ENCODE measurements around the gene PIK3C3. TPM values are rescaled to one million over a fixed set of nuclear protein-coding genes. Genes with fewer than 3 reads are reported as not detected.

The PIK3C3 gene
- total RNA-seq, 1 donor from 2014 or later: 65.3 TPM

DNA sequence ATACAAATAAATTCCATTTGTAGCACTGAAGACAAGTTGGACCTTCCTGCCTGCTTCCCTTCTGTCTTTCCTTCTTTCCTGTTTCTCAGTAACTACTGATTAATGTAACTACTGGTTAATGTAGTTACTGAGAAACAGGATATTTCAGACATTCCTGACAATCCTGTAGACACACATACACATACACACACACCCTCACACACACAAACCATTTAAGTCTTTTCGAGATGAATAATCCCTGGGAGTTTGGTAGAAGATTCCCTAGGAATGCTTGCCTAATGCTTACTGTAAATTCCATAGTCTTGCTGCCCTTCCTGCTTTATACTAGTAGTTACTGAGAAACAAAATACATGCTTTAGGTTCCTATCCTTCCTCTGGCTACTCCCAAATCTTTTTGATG is 83.9 kb downstream of the PIK3C3 start:
- no peak for DNase-seq
- ChIA-PET CTCF (interaction anchor here (2.9 kb wide), 1 partner anchor 11 kb away, joined by 16 read pairs; no protein-coding TSS in a partner anchor), POLR2A (no interaction called here)
- Mint-ChIP-seq H3K4me1 (no peaks in the 10 kb centered on the region), H3K36me3 (ENCODE audit: low read depth) (peaks cover 80% of the 10 kb centered on the region), H3K27ac (no peak overlapping the region), H3K27me3 (no peaks in the 10 kb centered on the region), H3K4me3 (no peak overlapping the region), H3K9me3 (no peaks in the 10 kb centered on the region)
- intact Hi-C loops (cut with micrococcal nuclease): no loop called here
- TF ChIP-seq, protein P1, sequence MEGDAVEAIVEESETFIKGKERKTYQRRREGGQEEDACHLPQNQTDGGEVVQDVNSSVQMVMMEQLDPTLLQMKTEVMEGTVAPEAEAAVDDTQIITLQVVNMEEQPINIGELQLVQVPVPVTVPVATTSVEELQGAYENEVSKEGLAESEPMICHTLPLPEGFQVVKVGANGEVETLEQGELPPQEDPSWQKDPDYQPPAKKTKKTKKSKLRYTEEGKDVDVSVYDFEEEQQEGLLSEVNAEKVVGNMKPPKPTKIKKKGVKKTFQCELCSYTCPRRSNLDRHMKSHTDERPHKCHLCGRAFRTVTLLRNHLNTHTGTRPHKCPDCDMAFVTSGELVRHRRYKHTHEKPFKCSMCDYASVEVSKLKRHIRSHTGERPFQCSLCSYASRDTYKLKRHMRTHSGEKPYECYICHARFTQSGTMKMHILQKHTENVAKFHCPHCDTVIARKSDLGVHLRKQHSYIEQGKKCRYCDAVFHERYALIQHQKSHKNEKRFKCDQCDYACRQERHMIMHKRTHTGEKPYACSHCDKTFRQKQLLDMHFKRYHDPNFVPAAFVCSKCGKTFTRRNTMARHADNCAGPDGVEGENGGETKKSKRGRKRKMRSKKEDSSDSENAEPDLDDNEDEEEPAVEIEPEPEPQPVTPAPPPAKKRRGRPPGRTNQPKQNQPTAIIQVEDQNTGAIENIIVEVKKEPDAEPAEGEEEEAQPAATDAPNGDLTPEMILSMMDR (IDR thresholded peaks at IDR 0.05): no peak
- no peak for ATAC-seq (ENCODE audit: low read depth)

DNA sequence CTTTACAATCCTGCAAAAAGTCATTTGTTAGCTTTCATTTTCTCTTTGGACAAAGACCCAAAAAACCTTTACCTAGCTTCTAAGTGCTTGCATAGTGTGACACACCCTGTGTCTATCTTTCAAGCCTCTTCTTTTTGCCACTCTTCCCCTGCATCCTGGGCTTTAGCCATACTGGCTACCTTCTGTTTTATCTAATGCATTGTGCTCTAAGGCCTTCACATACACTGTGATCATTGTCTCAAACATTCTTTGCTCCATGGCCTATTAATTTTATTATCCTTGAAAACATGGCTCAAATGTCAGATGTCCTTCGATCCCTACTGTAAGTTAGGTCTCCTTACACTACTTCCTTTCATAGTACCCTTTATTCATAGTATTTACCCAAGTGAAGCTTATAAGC is 84.4 kb downstream of the PIK3C3 start:
- no peak for ATAC-seq (ENCODE audit: low read depth)
- Mint-ChIP-seq H3K27ac (no peak overlapping the region), H3K27me3 (no peaks in the 10 kb centered on the region), H3K4me1 (no peaks in the 10 kb centered on the region), H3K4me3 (no peak overlapping the region), H3K36me3 (ENCODE audit: low read depth) (peaks cover 81% of the 10 kb centered on the region), H3K9me3 (no peaks in the 10 kb centered on the region)
- TF ChIP-seq, protein P1 (IDR thresholded peaks at IDR 0.05): no peak
- POLR2A ChIA-PET: no interaction called here
- CTCF ChIA-PET: interaction anchor here (1.8 to 2.9 kb wide), 2 partner anchors 11 to 14 kb away, joined by 6 to 16 read pairs; no protein-coding TSS in a partner anchor
- no peak for DNase-seq
- intact Hi-C loops (cut with micrococcal nuclease): no loop called here

DNA sequence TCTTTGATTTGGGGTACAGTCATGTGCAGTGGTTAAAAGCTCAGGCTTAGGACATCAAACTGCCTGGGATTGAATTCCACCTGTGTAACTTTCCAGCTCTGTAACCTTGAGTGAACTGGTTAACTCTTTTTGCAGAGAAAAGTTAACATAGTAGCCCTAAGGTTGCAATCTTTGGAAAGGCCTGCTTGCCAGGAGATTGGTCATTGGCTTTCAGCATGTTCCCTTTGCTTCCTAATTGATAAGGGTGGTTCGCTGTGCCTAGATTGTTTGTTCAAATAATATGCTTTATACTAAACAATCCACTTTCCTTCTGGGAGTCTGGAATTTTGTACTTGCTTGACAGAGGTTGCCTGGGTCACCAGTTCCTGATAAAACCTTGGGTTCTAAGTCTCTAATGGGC is 86.8 kb downstream of the PIK3C3 start:
- no peak for ATAC-seq (ENCODE audit: low read depth)
- no peak overlapping the region for H3K4me3 Mint-ChIP-seq
- ChIA-PET CTCF (interaction anchor here (1.4 kb wide), 1 partner anchor 14 kb away, joined by 4 read pairs; no protein-coding TSS in a partner anchor), POLR2A (no interaction called here)
- H3K4me1 Mint-ChIP-seq: no peaks in the 10 kb centered on the region
- peaks cover 82% of the 10 kb centered on the region for H3K36me3 Mint-ChIP-seq (ENCODE audit: low read depth)
- no peaks in the 10 kb centered on the region for H3K27me3 Mint-ChIP-seq
- TF ChIP-seq, protein P1 (IDR thresholded peaks at IDR 0.05): no peak
- no peak for DNase-seq
- no peaks in the 10 kb centered on the region for H3K9me3 Mint-ChIP-seq
- no peak overlapping the region for H3K27ac Mint-ChIP-seq
- intact Hi-C loops (cut with micrococcal nuclease): no loop called here

DNA sequence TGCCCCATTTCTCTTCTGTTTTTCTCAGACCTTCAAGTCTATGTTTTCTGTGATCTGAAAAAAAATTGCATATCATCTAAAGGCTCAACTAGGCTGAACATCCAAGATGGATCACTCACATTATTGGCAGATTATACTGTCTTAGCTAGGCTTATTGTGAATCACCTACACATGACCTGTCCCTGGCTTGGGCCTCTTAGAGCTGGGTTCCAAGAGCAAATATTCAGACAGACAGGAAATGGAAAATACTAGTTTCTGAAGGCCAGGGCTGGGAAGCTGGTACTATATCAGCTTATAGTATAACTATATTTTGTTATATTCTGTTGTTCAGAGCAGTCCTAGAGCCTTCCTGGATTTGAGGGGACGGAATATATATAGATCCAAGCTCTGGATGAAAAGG is 90.3 kb downstream of the PIK3C3 start:
- TF ChIP-seq, protein P1 (IDR thresholded peaks at IDR 0.05): no peak
- Mint-ChIP-seq H3K9me3 (no peaks in the 10 kb centered on the region), H3K36me3 (ENCODE audit: low read depth) (peaks cover 79% of the 10 kb centered on the region), H3K4me3 (no peak overlapping the region), H3K27ac (no peak overlapping the region), H3K4me1 (no peaks in the 10 kb centered on the region), H3K27me3 (no peaks in the 10 kb centered on the region)
- intact Hi-C loops (cut with micrococcal nuclease): no loop called here
- DNase-seq (no peak), ATAC-seq (ENCODE audit: low read depth) (no peak)
- CTCF ChIA-PET: interaction anchor here (0.6 to 1.3 kb wide), 2 partner anchors 8 to 81 kb away, joined by 3 read pairs; no protein-coding TSS in a partner anchor
- POLR2A ChIA-PET: no interaction called here

DNA sequence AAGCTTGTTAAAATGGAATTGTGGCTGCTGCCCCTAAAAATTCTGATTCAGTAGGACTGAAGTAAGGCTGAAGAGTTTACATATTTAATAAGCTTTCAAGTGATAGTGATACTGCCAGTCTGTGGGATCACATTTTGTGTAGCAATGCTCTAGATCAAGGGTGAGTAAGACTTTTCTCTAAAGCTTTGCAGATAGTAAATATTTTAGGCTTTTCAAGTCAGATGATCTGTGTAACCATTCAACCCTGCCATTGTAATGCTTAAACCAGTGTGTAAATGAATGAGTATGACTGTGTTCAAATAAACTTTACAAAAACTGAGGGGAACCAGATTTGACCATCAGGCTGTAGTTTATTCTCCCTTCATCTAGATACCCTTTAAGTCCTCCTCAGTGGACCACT is 92.7 kb downstream of the PIK3C3 start:
- Mint-ChIP-seq H3K9me3 (no peaks in the 10 kb centered on the region), H3K4me1 (peaks cover 3% of the 10 kb centered on the region), H3K4me3 (no peak overlapping the region), H3K27ac (no peak overlapping the region), H3K27me3 (no peaks in the 10 kb centered on the region), H3K36me3 (ENCODE audit: low read depth) (peaks cover 65% of the 10 kb centered on the region)
- DNase-seq (no peak), ATAC-seq (ENCODE audit: low read depth) (no peak)
- CTCF ChIA-PET: no interaction called here
- intact Hi-C loops (cut with micrococcal nuclease): no loop called here
- POLR2A ChIA-PET: no interaction called here
- TF ChIP-seq, protein P1 (IDR thresholded peaks at IDR 0.05): no peak
